Keratinocyte (primary cell): Measurements from ENCODE around the gene DNAH8. TPM values are rescaled to one million over a fixed set of nuclear protein-coding genes. Genes with fewer than 3 reads are reported as not detected.
A peak's percentile ranks its signal among the peaks of the same experiment; 100 is the strongest.

ENCODE experiments used
- DNase-seq: peaks from one replicate; pipeline ENCODE4 v3.0.0-alpha.2; 2011; ENCODE audit warnings: low read depth, missing footprints, low spot score
- FAIRE-seq: peaks from 2 replicates; lab custom pipeline; 2011; peaks lifted over from hg19 to GRCh38; lab: Jason Lieb, UNC
- H2AFZ ChIP-seq: 2 replicates; pipeline ENCODE4 v1.6.0; 2012; ENCODE audit warnings: low read length, control low read depth, inconsistent platforms; ENCODE audit not compliant: control insufficient read depth
- H3K27ac ChIP-seq: 2 replicates; pipeline ENCODE4 v1.5.1; 2011; ENCODE audit warnings: low read length; ENCODE audit not compliant: control insufficient read depth, insufficient read depth
- H3K27me3 ChIP-seq: 3 replicates; pipeline ENCODE4 v1.6.0; 2011; ENCODE audit warnings: low read length; ENCODE audit not compliant: control insufficient read depth, insufficient read depth; ENCODE audit errors: extremely low read depth
- H3K36me3 ChIP-seq, 2 experiments: 2 replicates in 1 of 2; 3 replicates in 1 of 2; pipeline ENCODE4 v1.5.1; 2011; ENCODE audit warnings: low read length in 2 of 2, mild to moderate bottlenecking in 1 of 2; ENCODE audit not compliant: control insufficient read depth in 2 of 2, insufficient read depth in 2 of 2; ENCODE audit errors: extremely low read depth in 1 of 2
- H3K4me1 ChIP-seq: 3 replicates; pipeline ENCODE4 v1.5.1; 2011; ENCODE audit warnings: low read length; ENCODE audit not compliant: control insufficient read depth, insufficient read depth; ENCODE audit errors: extremely low read depth
- H3K4me2 ChIP-seq: 3 replicates; pipeline ENCODE4 v1.6.0; 2011; ENCODE audit warnings: low read depth, low read length; ENCODE audit not compliant: control insufficient read depth, insufficient read depth; ENCODE audit errors: extremely low read depth
- H3K4me3 ChIP-seq, 3 experiments: fragments of 200-600 bp in 1 of 3; sonication (generic) in 1 of 3; 2 replicates in 2 of 3; 3 replicates in 1 of 3; pipeline ENCODE4 v1.5.1; 2011 to 2016; ENCODE audit warnings: low read length in 3 of 3, mild to moderate bottlenecking in 3 of 3, control low read depth in 2 of 3, inconsistent platforms in 1 of 3, low read depth in 1 of 3, mixed read lengths in 1 of 3, mixed run types in 1 of 3, moderate library complexity in 1 of 3; ENCODE audit not compliant: control insufficient read depth in 2 of 3, insufficient read depth in 2 of 3; ENCODE audit errors: extremely low read depth in 1 of 3
- H3K79me2 ChIP-seq: 2 replicates; pipeline ENCODE4 v1.6.0; 2012; ENCODE audit warnings: low read length; ENCODE audit not compliant: control insufficient read depth, insufficient read depth
- H3K9ac ChIP-seq: 3 replicates; pipeline ENCODE4 v1.6.0; 2011; ENCODE audit warnings: low read length; ENCODE audit not compliant: control insufficient read depth, insufficient read depth; ENCODE audit errors: extremely low read depth
- H3K9me1 ChIP-seq: 3 replicates; pipeline ENCODE4 v1.6.0; 2011; ENCODE audit warnings: low read length; ENCODE audit not compliant: control insufficient read depth, insufficient read depth; ENCODE audit errors: extremely low read depth
- H3K9me3 ChIP-seq: 2 replicates; pipeline ENCODE4 v1.5.1; 2012; ENCODE audit warnings: low read depth, low read length; ENCODE audit not compliant: control insufficient read depth
- H4K20me1 ChIP-seq: 3 replicates; pipeline ENCODE4 v1.6.0; 2011; ENCODE audit warnings: low read length; ENCODE audit not compliant: control insufficient read depth, insufficient read depth; ENCODE audit errors: extremely low read depth
- EZH2 ChIP-seq: IDR thresholded peaks from one replicate; pipeline ENCODE4 v1.6.1; 2012; ENCODE audit warnings: inconsistent platforms, mild to moderate bottlenecking, low read length, moderate library complexity
- dilution Hi-C: fragments of 300-500 bp; cut with MboI; formaldehyde crosslinking; loops from one replicate; pipeline ENCODE4 v1.7.0; 2020; ENCODE audit warnings: low sequenced_read_pairs; ENCODE audit not compliant: extremely low pct_ligation_motif_present
- polyA plus RNA-seq, 5 experiments: library from polyadenylated mRNA; depleted of rRNA in 3 of 5; stranded (reverse) in 3 of 5; stranded (forward) in 1 of 5; unstranded in 1 of 5; fragments of >200 nt; gene quantifications; 1 replicate in 1 of 5; 2 replicates in 3 of 5; 3 replicates in 1 of 5; pipeline versions ENCODE4 v1.2.1 to v1.2.3, GENCODE V29; 2011 to 2012; ENCODE audit warnings: missing spikeins in 2 of 5, low read depth in 1 of 5, low replicate concordance in 1 of 5
- TF ChIP-seq, protein P1 (sequence below), 3 experiments: IDR thresholded peaks in 1 of 3; conservative IDR thresholded peaks in 1 of 3; optimal IDR thresholded peaks in 1 of 3; 2 replicates in 2 of 3; 3 replicates in 1 of 3; pipeline versions ENCODE3 to v1.5.1; 2011; ENCODE audit warnings: low read length in 3 of 3, mild to moderate bottlenecking in 3 of 3, moderate library complexity in 2 of 3, control low read depth in 1 of 3, inconsistent platforms in 1 of 3; ENCODE audit not compliant: insufficient read depth in 2 of 3; ENCODE audit errors: extremely low read depth in 1 of 3

The DNAH8 gene
- polyA plus RNA-seq, 1 donor (not counting 4 experiments of a cell fraction or from before 2014, with no cell fraction given): 0.01 TPM

- Histone ChIP-seq H3K4me1 (no peaks in the 10 kb centered on the region), H3K36me3 (peaks cover 9 to 18% of the 10 kb centered on the region in 2 experiments), H3K9ac (no peak overlapping the region), H4K20me1 (no peaks in the 10 kb centered on the region), H3K4me3 (no peak overlapping the region), H3K9me1 (no peaks in the 10 kb centered on the region), H3K27ac (no peak overlapping the region), H3K4me2 (no peak overlapping the region), H3K27me3 (no peaks in the 10 kb centered on the region), H3K79me2 (no peaks in the 10 kb centered on the region), H3K9me3 (no peaks in the 10 kb centered on the region), H2AFZ (no peak overlapping the region)
- no peak for DNase-seq
- TF ChIP-seq, protein P1, sequence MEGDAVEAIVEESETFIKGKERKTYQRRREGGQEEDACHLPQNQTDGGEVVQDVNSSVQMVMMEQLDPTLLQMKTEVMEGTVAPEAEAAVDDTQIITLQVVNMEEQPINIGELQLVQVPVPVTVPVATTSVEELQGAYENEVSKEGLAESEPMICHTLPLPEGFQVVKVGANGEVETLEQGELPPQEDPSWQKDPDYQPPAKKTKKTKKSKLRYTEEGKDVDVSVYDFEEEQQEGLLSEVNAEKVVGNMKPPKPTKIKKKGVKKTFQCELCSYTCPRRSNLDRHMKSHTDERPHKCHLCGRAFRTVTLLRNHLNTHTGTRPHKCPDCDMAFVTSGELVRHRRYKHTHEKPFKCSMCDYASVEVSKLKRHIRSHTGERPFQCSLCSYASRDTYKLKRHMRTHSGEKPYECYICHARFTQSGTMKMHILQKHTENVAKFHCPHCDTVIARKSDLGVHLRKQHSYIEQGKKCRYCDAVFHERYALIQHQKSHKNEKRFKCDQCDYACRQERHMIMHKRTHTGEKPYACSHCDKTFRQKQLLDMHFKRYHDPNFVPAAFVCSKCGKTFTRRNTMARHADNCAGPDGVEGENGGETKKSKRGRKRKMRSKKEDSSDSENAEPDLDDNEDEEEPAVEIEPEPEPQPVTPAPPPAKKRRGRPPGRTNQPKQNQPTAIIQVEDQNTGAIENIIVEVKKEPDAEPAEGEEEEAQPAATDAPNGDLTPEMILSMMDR (optimal IDR thresholded peaks at IDR 0.05 in 1 of 3, IDR thresholded peaks at IDR 0.05 in 1 of 3, conservative IDR thresholded peaks at IDR 0.05 in 1 of 3; ENCODE audit: extremely low read depth in 1 of 3, insufficient read depth in 2 of 3, low read length in 3 of 3): no peak
- TF ChIP-seq EZH2: no peak
- peak; percentile 9 for FAIRE-seq
- dilution Hi-C loops: no loop called here
Measured at GRCh38 chr6:38673397-38674165, 41.5 kb upstream of the DNAH8 start.

- dilution Hi-C loops: no loop called here
- no peak overlapping the region for H3K4me3 ChIP-seq
- FAIRE-seq (no peak), DNase-seq (no peak)
- peaks cover 13 to 22% of the 10 kb centered on the region in 2 experiments for H3K36me3 ChIP-seq
- no peaks in the 10 kb centered on the region for H3K9me1 ChIP-seq
- no peaks in the 10 kb centered on the region for H4K20me1 ChIP-seq
- no peaks in the 10 kb centered on the region for H3K9me3 ChIP-seq
- no peak overlapping the region for H2AFZ ChIP-seq
- no peaks in the 10 kb centered on the region for H3K79me2 ChIP-seq
- H3K4me1 ChIP-seq: no peaks in the 10 kb centered on the region
- H3K27ac ChIP-seq: no peak overlapping the region
- TF ChIP-seq, protein P1 (optimal IDR thresholded peaks at IDR 0.05 in 1 of 3, IDR thresholded peaks at IDR 0.05 in 1 of 3, conservative IDR thresholded peaks at IDR 0.05 in 1 of 3; ENCODE audit: extremely low read depth in 1 of 3, insufficient read depth in 2 of 3, low read length in 3 of 3): no peak
- no peak for TF ChIP-seq EZH2
- no peak overlapping the region for H3K9ac ChIP-seq
- H3K4me2 ChIP-seq: no peak overlapping the region
- no peaks in the 10 kb centered on the region for H3K27me3 ChIP-seq
Measured at GRCh38 chr6:38676236-38676973, 38.7 kb upstream of the DNAH8 start.
